H1 (cell line): Measurements from ENCODE around the gene ANKS1B. TPM values are rescaled to one million over a fixed set of nuclear protein-coding genes. Genes with fewer than 3 reads are reported as not detected.

Experiments used
- CTCF ChIA-PET: fragments of 300-600 bp; sonication (Branson Sonifier 250); formaldehyde crosslinking; loops from one replicate; lab custom pipeline; 2021; ENCODE audit not compliant: partially characterized antibody; lab: Charles Lee
- POLR2A ChIA-PET: fragments of 300-600 bp; sonication (Branson Sonifier 250); formaldehyde crosslinking; loops from one replicate; lab custom pipeline; 2021; ENCODE audit warnings: inconsistent platforms; ENCODE audit not compliant: partially characterized antibody; lab: Charles Lee
- DNase-seq, 2 experiments: peaks; one replicate each; pipeline versions ENCODE4 v3.0.0 to v3.0.0-alpha.2; 2010 to 2022; ENCODE audit warnings: low spot score in 2 of 2, low read depth in 1 of 2, mixed read lengths in 1 of 2
- FAIRE-seq: peaks from 2 replicates; lab custom pipeline; 2011; peaks lifted over from hg19 to GRCh38; lab: Jason Lieb, UNC
- H2AFZ ChIP-seq: 2 replicates; pipeline ENCODE4 v1.8.1; 2012; ENCODE audit warnings: low read length, inconsistent platforms
- H2AK5ac ChIP-seq: 2 replicates; pipeline ENCODE4 v1.6.1; 2013; ENCODE audit warnings: low read depth, low read length
- H2BK120ac ChIP-seq: replicated peaks from 2 replicates; pipeline ENCODE3; 2013; ENCODE audit warnings: low read depth, low read length, inconsistent platforms
- H2BK12ac ChIP-seq: 2 replicates; pipeline ENCODE4 v1.6.1; 2013; ENCODE audit warnings: low read depth, low read length
- H2BK15ac ChIP-seq: 2 replicates; pipeline ENCODE4 v1.6.1; 2013; ENCODE audit warnings: low read length
- H2BK20ac ChIP-seq: 2 replicates; pipeline ENCODE4 v1.6.1; 2013; ENCODE audit warnings: low read length
- H2BK5ac ChIP-seq: 2 replicates; pipeline ENCODE4 v1.6.1; 2013; ENCODE audit warnings: low read depth, low read length
- H3K14ac ChIP-seq: 2 replicates; pipeline ENCODE4 v1.6.1; 2013; ENCODE audit warnings: inconsistent platforms; ENCODE audit not compliant: insufficient read length
- H3K18ac ChIP-seq: 2 replicates; pipeline ENCODE4 v1.6.1; 2013; ENCODE audit warnings: low read length; ENCODE audit errors: extremely low read depth
- H3K23ac ChIP-seq: 2 replicates; pipeline ENCODE4 v1.6.1; 2013; ENCODE audit warnings: inconsistent platforms; ENCODE audit not compliant: insufficient read length
- H3K23me2 ChIP-seq: 2 replicates; pipeline ENCODE4 v1.6.1; 2013; ENCODE audit warnings: low read depth, low read length
- H3K27ac ChIP-seq: 2 replicates; pipeline ENCODE4 v1.6.1; 2011; ENCODE audit warnings: low read depth, low read length, inconsistent platforms
- H3K27me3 ChIP-seq, 4 experiments: replicated peaks in 1 of 4; 1 replicate in 1 of 4; 2 replicates in 3 of 4; pipeline versions ENCODE4 v1.6.1 to v1.8.1; 2011 to 2013; ENCODE audit warnings: low read length in 3 of 4, mild to moderate bottlenecking in 3 of 4, inconsistent platforms in 2 of 4, mixed read lengths in 2 of 4, moderate library complexity in 1 of 4; ENCODE audit not compliant: control insufficient read depth in 3 of 4, insufficient read depth in 3 of 4; ENCODE audit errors: extremely low read depth in 1 of 4
- H3K36me3 ChIP-seq, 4 experiments: 2 replicates each; pipeline versions ENCODE4 v1.6.1 to v1.8.1; 2011 to 2013; ENCODE audit warnings: mild to moderate bottlenecking in 4 of 4, low read length in 3 of 4, moderate library complexity in 2 of 4, control low read depth in 1 of 4, inconsistent platforms in 1 of 4; ENCODE audit not compliant: insufficient read depth in 4 of 4, control insufficient read depth in 2 of 4
- H3K4ac ChIP-seq: replicated peaks from 2 replicates; pipeline ENCODE3; 2013; ENCODE audit warnings: low read length, low read depth, mixed read lengths, inconsistent platforms; ENCODE audit not compliant: insufficient read length
- H3K4me1 ChIP-seq, 4 experiments: replicated peaks in 1 of 4; 1 replicate in 1 of 4; 2 replicates in 3 of 4; pipeline versions ENCODE4 v1.6.1 to v1.8.1; 2011 to 2013; ENCODE audit warnings: low read length in 3 of 4, inconsistent platforms in 2 of 4, mixed read lengths in 1 of 4; ENCODE audit not compliant: insufficient read depth in 4 of 4, control insufficient read depth in 3 of 4
- H3K4me2 ChIP-seq, 2 experiments: 2 replicates each; pipeline versions ENCODE4 v1.6.1 to v1.8.1; 2011 to 2013; ENCODE audit warnings: low read depth in 2 of 2, low read length in 2 of 2, control low read depth in 1 of 2, inconsistent platforms in 1 of 2, mild to moderate bottlenecking in 1 of 2; ENCODE audit not compliant: insufficient read depth in 1 of 2
- H3K4me3 ChIP-seq, 4 experiments: fragments of 200-600, 300-600 bp in 1 of 4; sonication (generic), shearing (Covaris generic), sonication (Bioruptor Twin) in 1 of 4; 2 replicates each; pipeline versions ENCODE4 v1.5.1 to v1.8.1; 2011 to 2016; ENCODE audit warnings: low read length in 4 of 4, low read depth in 3 of 4, control low read depth in 2 of 4, inconsistent platforms in 2 of 4, mild to moderate bottlenecking in 2 of 4, mixed read lengths in 1 of 4, moderate library complexity in 1 of 4; ENCODE audit not compliant: insufficient read depth in 2 of 4; ENCODE audit errors: extremely low read depth in 1 of 4
- H3K56ac ChIP-seq: replicated peaks from 2 replicates; pipeline ENCODE3; 2013; ENCODE audit warnings: low read depth, mild to moderate bottlenecking, mixed read lengths, low read length, inconsistent platforms; ENCODE audit not compliant: insufficient read length
- H3K79me1 ChIP-seq: 2 replicates; pipeline ENCODE4 v1.6.1; 2013; ENCODE audit warnings: low read depth, low read length, control low read depth
- H3K79me2 ChIP-seq, 2 experiments: 2 replicates each; pipeline versions ENCODE4 v1.6.1 to v1.8.1; 2012 to 2013; ENCODE audit warnings: low read length in 2 of 2, mild to moderate bottlenecking in 2 of 2, inconsistent platforms in 1 of 2; ENCODE audit not compliant: insufficient read depth in 2 of 2, control insufficient read depth in 1 of 2
- H3K9ac ChIP-seq, 4 experiments: replicated peaks in 1 of 4; 1 replicate in 1 of 4; 2 replicates in 3 of 4; pipeline versions ENCODE4 v1.6.1 to v1.8.1; 2011 to 2013; ENCODE audit warnings: low read depth in 3 of 4, low read length in 3 of 4, control low read depth in 2 of 4, mild to moderate bottlenecking in 2 of 4, moderate library complexity in 2 of 4, inconsistent platforms in 1 of 4; ENCODE audit errors: extremely low read depth in 1 of 4
- H3K9me3 ChIP-seq, 2 experiments: 2 replicates each; pipeline versions ENCODE4 v1.6.1 to v1.8.1; 2012 to 2013; ENCODE audit warnings: mild to moderate bottlenecking in 2 of 2, moderate library complexity in 2 of 2, control low read depth in 1 of 2, inconsistent platforms in 1 of 2, low read depth in 1 of 2, low read length in 1 of 2, mixed read lengths in 1 of 2; ENCODE audit not compliant: insufficient read depth in 2 of 2
- H4K20me1 ChIP-seq, 2 experiments: replicated peaks in 1 of 2; 2 replicates each; pipeline versions ENCODE3 to v1.8.1; 2011 to 2013; ENCODE audit warnings: inconsistent platforms in 2 of 2, low read length in 2 of 2, mild to moderate bottlenecking in 1 of 2; ENCODE audit not compliant: insufficient read depth in 2 of 2, control insufficient read depth in 1 of 2
- H4K5ac ChIP-seq: 2 replicates; pipeline ENCODE4 v1.6.1; 2013; ENCODE audit warnings: low read length, low read depth, mixed read lengths, inconsistent platforms; ENCODE audit not compliant: insufficient read length
- H4K8ac ChIP-seq: 2 replicates; pipeline ENCODE4 v1.8.0; 2013; ENCODE audit warnings: mild to moderate bottlenecking, moderate library complexity, low read length, inconsistent platforms; ENCODE audit not compliant: insufficient read depth; ENCODE audit errors: extremely low read depth
- H4K91ac ChIP-seq: replicated peaks from 2 replicates; pipeline ENCODE3; 2013; ENCODE audit warnings: low read length, mixed read lengths, inconsistent platforms; ENCODE audit not compliant: insufficient read length
- CHD1 ChIP-seq: IDR thresholded peaks from 2 replicates; pipeline ENCODE4 v1.6.1; 2012; ENCODE audit warnings: low read depth, low read length, improper control_type of control experiment
- EGR1 ChIP-seq: IDR thresholded peaks from 2 replicates; pipeline ENCODE4 v1.6.1; 2011; ENCODE audit warnings: low read depth, low read length, borderline replicate concordance
- GABPA ChIP-seq: IDR thresholded peaks from 2 replicates; pipeline ENCODE4 v1.6.1; 2011; ENCODE audit warnings: mild to moderate bottlenecking, low read length, moderate library complexity, borderline replicate concordance; ENCODE audit not compliant: insufficient read depth
- RAD21 ChIP-seq, 2 experiments: IDR thresholded peaks in 1 of 2; conservative IDR thresholded peaks in 1 of 2; 2 replicates each; pipeline ENCODE4 v1.6.1; 2011; ENCODE audit warnings: low read depth in 2 of 2, low read length in 2 of 2, improper control_type of control experiment in 1 of 2, inconsistent platforms in 1 of 2, mild to moderate bottlenecking in 1 of 2, moderate library complexity in 1 of 2
- RBBP5 ChIP-seq: IDR thresholded peaks from 2 replicates; pipeline ENCODE4 v1.7.1; 2012; ENCODE audit warnings: low read depth, mild to moderate bottlenecking, inconsistent platforms, low read length, moderate library complexity, borderline replicate concordance
- SIRT6 ChIP-seq: IDR thresholded peaks from one replicate; pipeline ENCODE4 v1.7.1; 2012; ENCODE audit warnings: low read length, inconsistent platforms
- TAF7 ChIP-seq: optimal IDR thresholded peaks from 2 replicates; pipeline ENCODE3; 2011; ENCODE audit warnings: low read depth, mild to moderate bottlenecking, inconsistent platforms, low read length, moderate library complexity, borderline replicate concordance
- WGBS, 2 experiments: shearing (Covaris generic) in 1 of 2; methylation state at CpG; one replicate each; pipeline versions ENCODE4 v1.1.6 to v1.1.7; 2013 to 2015; ENCODE audit warnings: low lambda C conversion rate in 2 of 2, mixed read lengths in 2 of 2, inconsistent platforms in 1 of 2, low coverage in 1 of 2, missing lambda C conversion rate in 1 of 2; ENCODE audit not compliant: insufficient replicate concordance in 2 of 2, insufficient coverage in 1 of 2, insufficient read length in 1 of 2; ENCODE audit errors: extremely low coverage in 1 of 2, missing lambda C conversion rate in 1 of 2; 5-methylcytosine and 5-hydroxymethylcytosine counted together
- polyA plus RNA-seq, 7 experiments: library from polyadenylated mRNA; depleted of rRNA in 3 of 7; stranded (reverse) in 5 of 7; unstranded in 2 of 7; fragments of >200 nt in 5 of 7; fragments of 200-250 nt in 2 of 7; gene quantifications; 1 replicate in 5 of 7; 2 replicates in 1 of 7; 4 replicates in 1 of 7; pipeline versions ENCODE4 v1.2.1 to v1.2.3, GENCODE V29; 2011 to 2013; ENCODE audit warnings: missing spikeins in 2 of 7, mixed read lengths in 2 of 7
- total RNA-seq: library from RNA; stranded (reverse); fragmentation: NEBNext Ultra II Directional; extraction: Animal tissue kit (Norgen Biotek cat#: 25700); gene quantifications from 2 replicates; pipeline ENCODE4 v1.2.1, GENCODE V29; 2021

Gene ANKS1B
- total and polyA plus RNA-seq, 2 of the 8 experiments (the other 6 are each of a cell fraction or from before 2014, with no cell fraction given): 2.7 to 6.1 TPM

GRCh38 chr12:99029511-99030271, 955.0 kb downstream of the ANKS1B start:
- no peak overlapping the region for H3K4me2 ChIP-seq
- no peak overlapping the region for H2AFZ ChIP-seq
- TF ChIP-seq GABPA (no peak), SIRT6 (no peak), TAF7 (no peak), RBBP5 (no peak), CHD1 (no peak), EGR1 (no peak), RAD21 (IDR thresholded peaks at IDR 0.05 in 1 of 2, conservative IDR thresholded peaks at IDR 0.05 in 1 of 2; ENCODE audit: low read depth in 2 of 2, low read length in 2 of 2) (no peak)
- TF ChIP-seq, all 59 proteins: peak for 0
- CTCF ChIA-PET: interaction anchor here (1.1 to 6.4 kb wide), 2 partner anchors 13 to 351 kb away, joined by 5 to 56 read pairs; no protein-coding TSS in a partner anchor
- no peak overlapping the region for H3K9ac ChIP-seq
- H2BK5ac ChIP-seq: no peak overlapping the region
- no peak overlapping the region for H3K4ac ChIP-seq
- H4K91ac ChIP-seq: no peak overlapping the region
- no peak overlapping the region for H3K18ac ChIP-seq
- H4K5ac ChIP-seq: no peak overlapping the region
- H3K56ac ChIP-seq: no peak overlapping the region
- H4K8ac ChIP-seq: no peak overlapping the region
- POLR2A ChIA-PET: no interaction called here
- H3K4me1 ChIP-seq: no peaks in the 10 kb centered on the region; a peak in 2 of 7 replicates
- no peak for FAIRE-seq
- no peak for DNase-seq
- H3K23ac ChIP-seq: no peak overlapping the region
- no peak overlapping the region; the same call in 1 of the 2 replicates for H2BK15ac ChIP-seq
- H2BK120ac ChIP-seq: no peak overlapping the region
- no peak overlapping the region for H2BK20ac ChIP-seq
- peaks cover 2 to 7% of the 10 kb centered on the region in 2 experiments; a peak in 3 of 4 replicates for H3K9me3 ChIP-seq
- H3K36me3 ChIP-seq: no peaks in the 10 kb centered on the region
- H2BK12ac ChIP-seq: no peak overlapping the region
- H3K79me2 ChIP-seq: no peaks in the 10 kb centered on the region
- peaks cover 0 to 3% (median under 1%) of the 10 kb centered on the region in 4 experiments; a peak in 2 of 7 replicates for H3K27me3 ChIP-seq
- 82% methylated on average over 5 of the region's 5 CpGs; no CpG with 5 or more reads in 1 of the 2 experiments for WGBS, 2 experiments
- H3K23me2 ChIP-seq: no peaks in the 10 kb centered on the region
- H3K4me3 ChIP-seq: no peak overlapping the region
- no peak overlapping the region for H2AK5ac ChIP-seq
- no peak overlapping the region for H3K27ac ChIP-seq
- H4K20me1 ChIP-seq: no peaks in the 10 kb centered on the region
- no peak overlapping the region for H3K14ac ChIP-seq
- no peaks in the 10 kb centered on the region for H3K79me1 ChIP-seq
